Gastroesophageal sphincter (tissue), 4 donors: ENCODE results near the gene WDR70. TPM values are rescaled to one million over a fixed set of nuclear protein-coding genes. Genes with fewer than 3 reads are reported as not detected.
"Not testable (repeated sequence)": the region's sequence is repeated elsewhere in the genome, so short reads cannot be mapped to it uniquely, and the experiment has no call there.

Experiments used
- ATAC-seq: fragments of 150-250 bp; one replicate; pipeline ENCODE4 v1.9.1; 2016; ENCODE audit warnings: mild to moderate bottlenecking, moderate library complexity
- H3K27ac ChIP-seq, 4 donors: fragments of 200-600 bp; sonication (generic) in 3 of 4; 1 replicate in 3 of 4; 2 replicates in 1 of 4; pipeline ENCODE4 v1.5.1; 2016 to 2019
- H3K27me3 ChIP-seq: fragments of 200-600 bp; sonication (generic); one replicate; pipeline ENCODE4 v1.5.1; 2019
- H3K36me3 ChIP-seq, 2 donors: fragments of 200-600 bp; sonication (generic); one replicate each; pipeline ENCODE4 v1.5.1; 2019; ENCODE audit warnings: control low read depth in 1 of 2
- H3K4me1 ChIP-seq, 3 donors: fragments of 200-600 bp; sonication (generic); 1 replicate in 2 of 3; 2 replicates in 1 of 3; pipeline ENCODE4 v1.5.1; 2016 to 2019; ENCODE audit warnings: control low read depth in 2 of 3
- H3K4me3 ChIP-seq, 2 donors: fragments of 200-600 bp; sonication (generic); one replicate each; pipeline ENCODE4 v1.5.1; 2019; ENCODE audit warnings: mild to moderate bottlenecking in 1 of 2, moderate library complexity in 1 of 2
- H3K9me3 ChIP-seq, 3 donors: fragments of 200-600 bp; sonication (generic); one replicate each; pipeline ENCODE4 v1.5.1; 2017 to 2019; ENCODE audit warnings: control low read depth in 2 of 3
- CTCF ChIP-seq, 4 experiments: fragments of 200-600 bp in 2 of 4; fragments of 450-650 bp in 2 of 4; sonication (generic) in 1 of 4; IDR thresholded peaks; one replicate each; pipeline ENCODE4 v1.5.1; 2017 to 2019; ENCODE audit warnings: antibody characterized with exemption in 4 of 4, mild to moderate bottlenecking in 2 of 4, moderate library complexity in 2 of 4
- EP300 ChIP-seq: sonication (generic); formaldehyde crosslinking; IDR thresholded peaks from one replicate; pipeline ENCODE4 v1.6.1; 2017; ENCODE audit warnings: antibody characterized with exemption, mild to moderate bottlenecking
- POLR2A ChIP-seq, 2 donors: fragments of 450-650 bp; IDR thresholded peaks; one replicate each; pipeline ENCODE4 v1.6.1; 2017; ENCODE audit warnings: antibody characterized with exemption in 2 of 2, mild to moderate bottlenecking in 2 of 2, moderate library complexity in 1 of 2
- POLR2AphosphoS5 ChIP-seq: sonication (generic); formaldehyde crosslinking; IDR thresholded peaks from one replicate; pipeline ENCODE4 v1.6.1; 2017; ENCODE audit warnings: antibody characterized with exemption
- WGBS, 2 donors: methylation state at CpG; one replicate each; pipeline ENCODE4 v1.1.5; 2018; ENCODE audit warnings: low coverage in 1 of 2; 5-methylcytosine and 5-hydroxymethylcytosine counted together
- total RNA-seq, 4 donors: library from RNA; depleted of rRNA; stranded (reverse); fragments of >200 nt; gene quantifications; one replicate each; pipeline ENCODE4 v1.1.0, GENCODE V29; 2016

Gene WDR70
- total RNA-seq, 4 donors from 2014 or later = 15.5 to 24.3 (median 22.2) TPM

- Histone ChIP-seq H3K27me3 (no peaks in the 10 kb centered on the region), H3K27ac (no peak overlapping the region), H3K4me3 (no peak overlapping the region), H3K9me3 (no peaks in the 10 kb centered on the region), H3K36me3 (peaks cover 0 to 74% of the 10 kb centered on the region in 2 donors), H3K4me1 (no peaks in the 10 kb centered on the region)
- ATAC-seq = no peak
- 78 to 93% methylated on average over 1 to 3 of the region's 4 CpGs for WGBS, 2 donors
- TF ChIP-seq POLR2AphosphoS5 = no peak
- TF ChIP-seq CTCF (IDR thresholded peaks at IDR 0.05) = no peak
- no peak for TF ChIP-seq POLR2A (IDR thresholded peaks at IDR 0.05)
- TF ChIP-seq EP300 = no peak
Observed at GRCh38 chr5:37400501-37400900, 21.4 kb downstream of the WDR70 start.

- Histone ChIP-seq H3K36me3 (peaks cover 0 to 41% of the 10 kb centered on the region in 2 donors), H3K4me3 (no peak overlapping the region), H3K27me3 (no peaks in the 10 kb centered on the region), H3K27ac (no peak overlapping the region), H3K4me1 (peaks cover 0 to 11% (median 0%) of the 10 kb centered on the region in 3 donors), H3K9me3 (no peaks in the 10 kb centered on the region)
- 62 to 84% methylated on average over 2 to 3 of the region's 3 CpGs for WGBS, 2 donors
- TF ChIP-seq POLR2AphosphoS5 = no peak
- no peak for TF ChIP-seq CTCF (IDR thresholded peaks at IDR 0.05)
- TF ChIP-seq POLR2A (IDR thresholded peaks at IDR 0.05) = no peak
- TF ChIP-seq EP300 = no peak
- no peak for ATAC-seq
Observed at GRCh38 chr5:37412515-37412914, 33.4 kb downstream of the WDR70 start.

- H3K27me3 ChIP-seq, H3K4me3 ChIP-seq, H3K9me3 ChIP-seq, H3K27ac ChIP-seq, ATAC-seq: not testable (repeated sequence)
- WGBS, 2 donors = no CpG with 5 or more reads among the region's 33 CpGs
- H3K36me3 ChIP-seq = peaks cover 0 to 40% of the 10 kb centered on the region in 2 donors
- peaks cover 0 to 11% (median 0%) of the 10 kb centered on the region in 3 donors for H3K4me1 ChIP-seq
Observed at GRCh38 chr5:37415456-37415855, 36.3 kb downstream of the WDR70 start.

- WGBS, 2 donors = 86 to 88% methylated on average over 5 to 8 of the region's 9 CpGs
- H3K27me3 ChIP-seq = no peaks in the 10 kb centered on the region
- no peak for ATAC-seq
Observed at GRCh38 chr5:37417347-37417746, 38.2 kb downstream of the WDR70 start.

GRCh38 chr5:37424441-37424840, 45.3 kb downstream of the WDR70 start:
- Histone ChIP-seq H3K9me3 (no peaks in the 10 kb centered on the region), H3K27ac (no peak overlapping the region), H3K4me1 (no peaks in the 10 kb centered on the region), H3K4me3 (no peak overlapping the region), H3K36me3 (peaks cover 0 to 62% of the 10 kb centered on the region in 2 donors), H3K27me3 (no peaks in the 10 kb centered on the region)
- no peak for TF ChIP-seq POLR2AphosphoS5
- TF ChIP-seq EP300 = no peak
- no peak for TF ChIP-seq POLR2A (IDR thresholded peaks at IDR 0.05)
- TF ChIP-seq CTCF (IDR thresholded peaks at IDR 0.05) = no peak
- no peak for ATAC-seq
- WGBS, 2 donors = 75 to 97% methylated on average over 4 to 8 of the region's 8 CpGs

More at GRCh38 chr5:37417347-37417746, 38.2 kb downstream of the WDR70 start:
- Histone ChIP-seq H3K9me3 (no peaks in the 10 kb centered on the region), H3K4me1 (peaks cover 0 to 11% (median 0%) of the 10 kb centered on the region in 3 donors), H3K36me3 (peaks cover 0 to 55% of the 10 kb centered on the region in 2 donors), H3K4me3 (no peak overlapping the region), H3K27ac (no peak overlapping the region)
- TF ChIP-seq EP300 (no peak), POLR2A (IDR thresholded peaks at IDR 0.05) (no peak), POLR2AphosphoS5 (no peak), CTCF (IDR thresholded peaks at IDR 0.05) (no peak)
